ENCODE data around the gene SLC5A4.

DNA sequence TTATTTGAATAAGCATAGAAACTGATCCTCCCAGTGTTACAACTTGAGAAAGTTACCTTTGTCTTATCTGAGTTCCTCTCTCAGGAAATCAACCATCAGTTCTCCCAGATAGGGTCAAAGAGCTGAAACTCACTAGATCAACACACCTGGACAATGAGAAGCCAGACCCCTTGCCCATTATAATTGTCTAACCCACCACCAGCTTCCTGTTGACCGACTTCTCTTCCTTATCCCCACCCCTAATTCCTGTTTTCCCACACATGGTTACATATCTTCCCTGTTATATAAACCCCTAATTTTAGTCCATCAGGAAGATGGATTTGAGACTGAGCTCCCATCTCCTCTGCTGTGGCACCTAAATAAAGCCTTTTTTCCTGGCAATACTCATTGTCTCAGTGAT, 6.9 kb downstream of the SLC5A4 start:
- TF ChIP-seq TEAD1 (CRISPR knock-in tag; IDR thresholded peaks at IDR 0.05) (no peak), KAT7 (CRISPR knock-in tag; IDR thresholded peaks at IDR 0.05; ENCODE audit: borderline replicate concordance) (no peak), NR1H2 (CRISPR knock-in tag; IDR thresholded peaks at IDR 0.05) (no peak)
- TF ChIP-seq, protein P1, sequence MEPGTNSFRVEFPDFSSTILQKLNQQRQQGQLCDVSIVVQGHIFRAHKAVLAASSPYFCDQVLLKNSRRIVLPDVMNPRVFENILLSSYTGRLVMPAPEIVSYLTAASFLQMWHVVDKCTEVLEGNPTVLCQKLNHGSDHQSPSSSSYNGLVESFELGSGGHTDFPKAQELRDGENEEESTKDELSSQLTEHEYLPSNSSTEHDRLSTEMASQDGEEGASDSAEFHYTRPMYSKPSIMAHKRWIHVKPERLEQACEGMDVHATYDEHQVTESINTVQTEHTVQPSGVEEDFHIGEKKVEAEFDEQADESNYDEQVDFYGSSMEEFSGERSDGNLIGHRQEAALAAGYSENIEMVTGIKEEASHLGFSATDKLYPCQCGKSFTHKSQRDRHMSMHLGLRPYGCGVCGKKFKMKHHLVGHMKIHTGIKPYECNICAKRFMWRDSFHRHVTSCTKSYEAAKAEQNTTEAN (CRISPR knock-in tag; IDR thresholded peaks at IDR 0.05): no peak
- TF ChIP-seq, protein P2, sequence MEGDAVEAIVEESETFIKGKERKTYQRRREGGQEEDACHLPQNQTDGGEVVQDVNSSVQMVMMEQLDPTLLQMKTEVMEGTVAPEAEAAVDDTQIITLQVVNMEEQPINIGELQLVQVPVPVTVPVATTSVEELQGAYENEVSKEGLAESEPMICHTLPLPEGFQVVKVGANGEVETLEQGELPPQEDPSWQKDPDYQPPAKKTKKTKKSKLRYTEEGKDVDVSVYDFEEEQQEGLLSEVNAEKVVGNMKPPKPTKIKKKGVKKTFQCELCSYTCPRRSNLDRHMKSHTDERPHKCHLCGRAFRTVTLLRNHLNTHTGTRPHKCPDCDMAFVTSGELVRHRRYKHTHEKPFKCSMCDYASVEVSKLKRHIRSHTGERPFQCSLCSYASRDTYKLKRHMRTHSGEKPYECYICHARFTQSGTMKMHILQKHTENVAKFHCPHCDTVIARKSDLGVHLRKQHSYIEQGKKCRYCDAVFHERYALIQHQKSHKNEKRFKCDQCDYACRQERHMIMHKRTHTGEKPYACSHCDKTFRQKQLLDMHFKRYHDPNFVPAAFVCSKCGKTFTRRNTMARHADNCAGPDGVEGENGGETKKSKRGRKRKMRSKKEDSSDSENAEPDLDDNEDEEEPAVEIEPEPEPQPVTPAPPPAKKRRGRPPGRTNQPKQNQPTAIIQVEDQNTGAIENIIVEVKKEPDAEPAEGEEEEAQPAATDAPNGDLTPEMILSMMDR (IDR thresholded peaks at IDR 0.05): no peak
- TF ChIP-seq, protein P3, sequence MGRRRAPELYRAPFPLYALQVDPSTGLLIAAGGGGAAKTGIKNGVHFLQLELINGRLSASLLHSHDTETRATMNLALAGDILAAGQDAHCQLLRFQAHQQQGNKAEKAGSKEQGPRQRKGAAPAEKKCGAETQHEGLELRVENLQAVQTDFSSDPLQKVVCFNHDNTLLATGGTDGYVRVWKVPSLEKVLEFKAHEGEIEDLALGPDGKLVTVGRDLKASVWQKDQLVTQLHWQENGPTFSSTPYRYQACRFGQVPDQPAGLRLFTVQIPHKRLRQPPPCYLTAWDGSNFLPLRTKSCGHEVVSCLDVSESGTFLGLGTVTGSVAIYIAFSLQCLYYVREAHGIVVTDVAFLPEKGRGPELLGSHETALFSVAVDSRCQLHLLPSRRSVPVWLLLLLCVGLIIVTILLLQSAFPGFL (CRISPR knock-in tag; IDR thresholded peaks at IDR 0.05; ENCODE audit: borderline replicate concordance): no peak

Data from WTC11 (cell line).